ENCODE measurements around the gene FES.
A peak's percentile ranks its signal among the peaks of the same experiment; 100 is the strongest.
"Not testable (repeated sequence)": the region's sequence is repeated elsewhere in the genome, so short reads cannot be mapped to it uniquely, and the experiment has no call there.

Gene FES

DNA sequence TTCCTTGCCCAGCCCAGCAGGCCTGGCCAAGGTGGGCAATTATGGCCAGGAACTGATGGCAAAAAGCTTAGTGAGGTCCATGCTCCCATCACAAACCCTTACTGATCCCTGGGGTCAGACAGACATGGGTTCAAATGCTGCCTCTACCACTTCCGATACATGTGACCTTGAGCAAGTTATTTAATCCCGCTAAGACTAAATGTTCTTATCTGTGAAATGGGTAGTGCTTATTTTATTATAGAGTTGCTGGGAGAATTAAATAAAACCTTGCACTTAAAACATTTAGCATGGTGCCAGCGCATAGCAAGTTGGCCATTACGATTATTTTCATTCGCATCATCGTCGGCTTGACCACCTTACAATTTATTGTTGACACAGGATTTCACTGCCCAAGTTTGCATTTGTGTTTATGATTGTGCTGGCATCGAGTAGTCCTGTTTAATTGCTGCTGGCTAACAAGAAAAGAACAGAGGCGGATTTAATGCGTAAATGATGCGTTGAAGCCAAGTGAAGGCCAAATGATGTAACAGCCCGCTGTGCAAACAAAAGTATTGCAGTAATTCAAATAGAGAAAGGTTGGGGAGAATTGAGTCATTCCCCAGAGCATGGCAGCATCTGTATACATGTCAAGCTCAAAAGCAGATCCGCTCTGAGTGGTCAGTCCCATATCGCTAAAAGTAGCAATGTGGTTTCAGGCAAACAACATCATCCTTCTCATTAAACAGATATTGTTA lies 23.2 kb upstream of the FES start:
- DNase-seq (ENCODE audit: low spot score): no peak

DNA sequence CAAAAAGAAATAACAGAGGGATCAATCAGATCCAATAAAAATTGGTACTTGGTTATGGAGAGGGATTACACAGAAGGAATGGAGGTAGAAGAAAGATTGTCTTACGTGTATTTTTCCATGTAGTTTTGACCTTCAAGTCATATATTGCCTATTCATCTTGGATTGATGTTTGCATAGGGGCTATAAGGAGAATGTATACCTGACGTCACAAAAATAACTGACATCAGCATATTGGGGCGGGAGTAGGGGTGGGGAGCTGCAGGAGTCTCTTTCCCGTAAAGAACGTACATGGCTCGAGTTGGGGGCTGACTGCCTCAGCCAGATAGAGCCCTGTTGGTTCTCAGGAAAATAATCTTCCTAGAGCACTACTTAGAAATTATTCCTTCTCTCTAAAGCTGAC lies 21.8 kb upstream of the FES start:
- no peak for DNase-seq (ENCODE audit: low spot score)

DNA sequence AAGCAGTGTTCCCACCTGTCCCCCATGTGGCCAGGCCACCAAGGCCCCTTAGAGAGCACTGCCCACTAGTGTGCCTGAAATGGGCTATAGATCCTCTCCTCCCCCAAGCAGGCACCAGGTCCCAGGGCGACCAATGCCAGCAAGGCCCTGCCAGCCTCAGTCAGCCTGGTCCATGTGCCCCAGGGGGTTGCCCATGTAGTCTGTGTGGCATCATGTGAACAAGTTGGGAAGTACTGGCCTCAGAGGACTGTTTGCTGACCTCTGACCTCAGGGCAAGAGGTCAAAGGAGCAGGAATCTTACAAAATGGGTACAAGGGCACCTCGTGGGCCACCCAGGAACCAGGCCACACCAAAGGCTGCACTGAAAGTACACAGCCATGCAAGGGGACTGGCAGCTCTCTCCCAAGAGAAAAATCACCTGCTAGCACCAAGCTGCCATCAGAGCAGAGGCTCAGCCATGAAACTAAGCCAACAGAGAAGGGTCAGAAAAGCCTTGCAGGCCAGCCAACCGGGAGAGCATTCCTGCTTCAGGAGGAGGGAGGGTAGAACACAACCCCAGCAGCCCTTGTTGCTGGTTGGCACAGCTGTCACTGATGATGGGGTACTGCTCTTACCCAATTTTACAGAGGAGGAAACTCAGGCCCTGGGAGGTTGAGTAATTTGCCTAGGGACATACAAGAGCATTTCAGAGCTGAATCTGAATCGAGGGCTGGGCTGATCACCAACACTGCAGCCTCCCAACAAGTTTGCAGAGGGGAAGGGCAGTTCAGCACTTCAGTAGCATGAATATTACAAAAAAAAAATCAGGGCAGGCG lies 21.1 kb upstream of the FES start:
- DNase-seq (ENCODE audit: low spot score): no peak

DNA sequence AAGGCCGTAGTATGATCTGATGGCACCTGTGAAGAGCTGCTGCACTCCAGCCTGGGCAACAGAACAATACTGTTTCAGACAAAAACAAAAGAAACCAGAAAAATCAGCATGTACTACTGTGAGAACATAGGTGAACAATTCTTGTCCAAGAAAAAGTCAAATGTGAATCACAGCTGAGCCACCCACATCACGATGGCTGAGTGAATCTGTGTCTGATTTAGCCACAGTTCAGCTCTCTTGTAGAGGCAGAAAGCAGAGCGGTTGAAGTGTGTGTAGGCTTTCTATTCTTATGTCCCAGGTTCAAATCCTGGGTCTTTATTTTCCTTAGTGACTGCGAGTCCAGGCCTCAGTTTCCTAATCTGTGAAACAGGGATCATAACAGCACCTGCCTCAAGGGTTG lies 20.3 kb upstream of the FES start:
- no peak for DNase-seq (ENCODE audit: low spot score)

DNA sequence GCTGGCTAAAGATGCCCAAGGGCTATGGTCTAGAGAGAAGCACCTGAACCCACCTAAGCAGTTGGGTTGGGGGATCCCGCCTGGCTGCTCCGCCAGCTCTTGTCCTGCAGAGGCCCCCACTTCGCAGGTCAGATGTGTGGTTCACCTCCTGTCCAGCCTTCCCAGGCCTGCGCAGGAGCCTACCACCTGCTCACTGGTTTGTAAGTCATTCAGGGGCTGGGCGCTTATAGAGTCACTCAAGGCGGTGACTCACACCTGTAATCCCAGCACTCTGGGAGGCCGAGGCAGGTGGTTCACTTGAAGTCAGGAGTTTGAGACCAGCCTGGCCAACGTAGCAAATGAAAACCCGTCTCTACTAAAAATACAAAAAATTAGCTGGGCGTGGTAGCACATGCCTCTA lies 19.8 kb upstream of the FES start:
- no peak for DNase-seq (ENCODE audit: low spot score)

DNA sequence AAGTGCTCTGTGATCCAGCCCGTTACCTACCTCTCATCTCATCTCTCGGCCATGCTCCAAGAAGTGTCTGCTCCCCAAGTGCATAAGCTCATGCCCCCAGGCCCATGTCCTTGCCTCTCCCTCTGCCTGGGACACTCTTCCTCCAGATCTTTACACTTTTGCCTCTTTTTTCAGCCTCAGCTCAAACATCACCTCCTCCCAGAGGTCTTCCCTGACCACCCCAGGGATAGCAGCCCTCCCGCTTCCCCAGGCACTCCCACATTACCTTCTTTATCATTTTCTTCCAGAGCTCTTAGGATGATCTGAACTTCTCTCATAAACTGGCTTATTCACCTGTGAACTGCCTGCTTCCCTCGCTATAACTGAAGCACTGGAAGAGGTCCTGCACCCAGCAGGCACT lies 18.6 kb upstream of the FES start:
- DNase-seq (ENCODE audit: low spot score): no peak

DNA sequence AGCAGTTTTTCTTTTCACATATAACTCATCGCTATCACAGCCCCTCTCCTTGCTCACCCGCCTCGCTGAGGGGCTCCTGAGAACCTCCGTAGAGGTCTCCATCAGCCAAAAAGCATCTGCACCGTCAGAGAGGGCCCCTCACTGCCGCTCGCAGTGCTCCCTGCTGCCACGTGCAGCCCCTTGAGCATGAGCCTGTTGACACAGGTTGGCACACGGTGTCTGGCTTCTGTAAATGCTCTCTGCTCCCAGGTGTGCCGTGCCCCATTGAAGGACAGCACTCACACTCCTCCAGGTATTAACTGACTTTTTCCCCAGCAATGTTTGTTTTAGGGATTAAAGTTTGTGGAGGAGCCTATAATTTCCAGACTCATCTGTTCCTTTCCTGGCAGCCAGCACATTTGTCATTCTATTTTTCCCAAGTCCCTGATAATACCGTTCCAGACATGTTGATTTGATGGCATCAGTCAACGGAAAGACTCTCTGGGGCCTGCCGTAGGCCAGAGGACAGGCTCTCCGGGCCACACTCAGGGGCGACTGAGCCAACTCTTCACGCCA lies 18.1 kb upstream of the FES start:
- DNase-seq (ENCODE audit: low spot score): no peak

DNA sequence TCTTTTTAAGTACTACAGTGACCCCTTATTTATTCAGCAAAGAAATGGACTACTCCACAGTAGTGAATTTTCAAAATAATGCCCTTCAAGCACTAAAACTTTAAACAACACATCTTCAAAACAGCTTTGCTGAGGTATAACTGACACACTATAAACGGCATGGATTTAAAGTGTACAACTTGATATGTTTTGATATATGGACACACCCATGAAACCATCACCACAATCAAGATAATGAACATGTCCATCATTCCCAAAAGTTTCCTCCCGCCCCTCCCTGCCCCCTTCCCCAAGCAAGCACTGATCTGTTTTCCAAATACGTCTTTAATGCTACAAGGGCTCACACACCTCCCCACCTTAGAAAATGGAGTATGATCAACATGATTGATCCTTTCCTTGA lies 17.5 kb upstream of the FES start:
- DNase-seq (ENCODE audit: low spot score): no peak

DNA sequence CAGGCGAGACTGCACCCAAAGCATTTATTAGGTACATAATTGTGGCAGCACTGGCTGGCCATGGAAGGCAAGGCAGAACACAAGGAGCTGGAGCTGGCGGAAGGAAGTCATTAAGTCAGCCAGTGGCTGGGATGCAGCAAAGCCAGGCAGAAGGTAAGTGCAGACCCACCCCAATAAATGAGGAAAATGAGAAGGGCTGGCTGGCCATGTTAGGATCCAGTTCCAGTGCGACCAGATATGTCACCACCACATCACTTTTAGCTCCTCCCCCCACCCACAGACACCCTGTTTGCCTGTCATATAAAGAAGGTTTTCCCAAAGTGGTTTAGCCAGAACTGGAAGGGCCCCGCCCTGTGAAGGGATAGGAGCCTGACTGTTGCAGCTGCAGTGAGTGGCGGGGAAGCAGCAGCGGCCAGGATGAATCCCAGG lies 16.0 kb upstream of the FES start, which contains the start of gene FURIN:
TSS of gene FURIN (plus strand) at position 328 of the 429 bp plus-strand sequence. CDS start 7,153 bp downstream, outside the sequence.
- no peak for DNase-seq (ENCODE audit: low spot score)

DNA sequence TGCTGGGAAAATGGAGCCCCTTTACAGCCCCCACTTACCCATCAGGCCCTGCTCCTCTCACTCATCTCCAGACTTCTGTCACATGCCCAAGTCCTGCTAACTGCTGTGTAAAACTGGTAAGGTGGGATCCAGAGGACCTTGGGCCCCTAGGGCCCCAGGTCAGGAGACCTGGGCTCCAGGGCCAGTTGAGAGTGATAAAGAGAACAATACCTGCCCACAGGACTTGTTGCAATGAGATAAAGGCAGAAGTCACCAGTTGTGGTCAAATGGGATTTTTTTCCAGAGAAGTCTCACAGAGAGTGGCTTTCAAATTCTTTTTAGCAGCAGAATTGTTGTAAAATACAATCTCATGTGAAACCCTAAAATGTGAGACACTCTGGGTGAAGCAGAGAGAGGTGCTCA lies 15.2 kb upstream of the FES start:
- no peak for DNase-seq (ENCODE audit: low spot score)

DNA sequence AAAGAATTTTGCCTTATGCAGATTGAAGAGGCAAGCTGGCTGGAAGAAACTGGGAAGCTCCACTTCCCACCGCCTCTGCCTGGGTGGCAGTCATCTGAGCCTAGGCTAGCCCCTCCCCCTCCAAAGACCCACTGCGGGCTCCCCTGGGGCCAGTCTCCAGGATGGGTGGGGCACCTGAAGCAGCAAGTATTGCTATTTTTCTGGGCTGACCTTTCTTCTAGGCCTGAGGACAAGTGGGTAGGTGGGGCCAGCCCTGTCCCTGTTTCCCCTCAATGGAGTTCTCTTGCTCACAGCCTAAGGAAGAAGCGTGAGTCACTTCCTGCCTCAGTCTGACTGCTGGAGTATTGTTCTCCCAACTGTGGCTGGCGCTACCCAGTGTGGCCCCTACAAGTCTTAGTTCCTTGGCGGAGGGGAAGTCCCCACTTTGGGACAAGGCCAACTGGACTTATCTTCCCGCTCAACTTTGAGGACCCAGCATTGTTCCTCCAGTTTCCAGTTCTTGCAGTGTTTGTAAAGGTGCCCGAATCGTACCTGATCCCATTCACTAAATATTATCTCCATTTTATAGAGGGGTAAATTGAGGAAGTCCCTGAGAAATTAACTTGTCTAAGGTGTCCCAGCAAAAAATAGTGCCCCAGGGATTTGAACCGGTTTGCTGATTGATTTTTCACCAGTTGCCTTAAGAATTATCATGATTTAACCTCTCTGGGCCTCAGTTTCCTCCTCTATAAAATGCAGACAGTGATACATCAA lies 14.5 kb upstream of the FES start:
- peak; percentile 94 for DNase-seq (ENCODE audit: low spot score)

DNA sequence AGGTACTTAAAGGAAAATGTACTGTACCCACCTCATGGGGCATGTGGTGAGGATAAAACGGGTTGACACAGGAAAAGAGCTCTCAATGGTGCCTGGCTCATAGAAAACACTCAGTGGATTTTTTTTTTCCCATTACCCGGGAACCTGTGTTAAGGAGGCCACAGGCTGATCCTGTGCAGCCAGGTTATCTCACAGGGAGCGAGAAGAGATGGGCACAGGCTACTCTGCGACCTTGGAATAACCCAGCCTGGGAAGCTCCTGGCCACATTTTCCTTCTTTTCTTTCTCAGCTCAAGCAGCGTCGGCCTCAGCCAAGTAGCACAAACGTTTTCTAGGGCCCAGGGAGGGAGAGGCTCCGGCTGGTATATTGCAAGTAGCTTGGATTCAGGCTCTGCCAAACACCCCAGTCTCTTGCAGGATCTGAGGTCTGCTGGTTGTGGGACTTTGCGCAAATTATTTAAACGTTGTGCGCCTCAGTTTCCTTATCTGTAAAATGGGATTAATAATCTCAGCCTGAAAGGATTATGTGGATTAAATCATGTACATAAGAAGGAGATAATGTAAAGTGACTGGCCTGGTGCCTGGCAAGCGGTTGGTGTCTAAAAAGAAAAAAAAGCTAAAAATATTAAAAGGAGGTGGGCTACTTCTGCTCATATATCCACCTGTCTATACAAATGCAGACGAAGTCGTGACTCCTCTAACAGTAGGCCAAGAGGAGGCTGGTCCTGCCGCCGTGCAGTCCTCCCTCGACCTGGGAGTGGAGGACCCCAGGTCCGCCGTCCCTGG lies 13.8 kb upstream of the FES start:
- DNase-seq (ENCODE audit: low spot score): no peak

DNA sequence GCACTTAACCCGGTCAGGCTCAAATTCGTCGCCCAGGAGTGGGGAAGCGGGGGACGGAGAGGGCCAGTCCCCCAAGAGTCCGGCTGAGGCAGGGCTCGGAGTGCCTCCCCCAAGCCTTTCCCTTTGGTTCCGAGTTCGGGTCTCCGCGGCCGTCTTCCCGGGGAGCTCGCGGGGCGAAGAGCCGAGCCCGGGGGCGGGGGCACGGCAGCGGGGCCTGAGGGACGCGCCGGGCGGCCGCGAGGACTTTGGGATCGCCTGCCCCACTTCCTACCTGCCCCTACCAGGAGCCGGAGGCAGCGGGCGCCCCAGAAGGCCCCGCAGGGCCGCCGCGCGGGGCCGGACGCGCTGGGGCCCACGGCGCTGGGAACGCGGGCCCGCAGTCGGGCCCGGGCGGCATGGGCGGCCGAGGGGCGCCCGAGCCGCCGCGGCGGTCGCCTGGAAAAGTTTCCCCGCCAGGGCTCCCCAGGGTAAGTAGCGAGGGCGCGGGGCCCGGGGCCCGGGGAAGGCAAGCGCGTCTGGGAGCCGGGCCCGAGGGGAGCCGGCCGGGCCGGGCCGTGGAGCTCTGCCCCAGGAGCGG lies 13.1 kb upstream of the FES start:
- DNase-seq (ENCODE audit: low spot score): no peak

DNA sequence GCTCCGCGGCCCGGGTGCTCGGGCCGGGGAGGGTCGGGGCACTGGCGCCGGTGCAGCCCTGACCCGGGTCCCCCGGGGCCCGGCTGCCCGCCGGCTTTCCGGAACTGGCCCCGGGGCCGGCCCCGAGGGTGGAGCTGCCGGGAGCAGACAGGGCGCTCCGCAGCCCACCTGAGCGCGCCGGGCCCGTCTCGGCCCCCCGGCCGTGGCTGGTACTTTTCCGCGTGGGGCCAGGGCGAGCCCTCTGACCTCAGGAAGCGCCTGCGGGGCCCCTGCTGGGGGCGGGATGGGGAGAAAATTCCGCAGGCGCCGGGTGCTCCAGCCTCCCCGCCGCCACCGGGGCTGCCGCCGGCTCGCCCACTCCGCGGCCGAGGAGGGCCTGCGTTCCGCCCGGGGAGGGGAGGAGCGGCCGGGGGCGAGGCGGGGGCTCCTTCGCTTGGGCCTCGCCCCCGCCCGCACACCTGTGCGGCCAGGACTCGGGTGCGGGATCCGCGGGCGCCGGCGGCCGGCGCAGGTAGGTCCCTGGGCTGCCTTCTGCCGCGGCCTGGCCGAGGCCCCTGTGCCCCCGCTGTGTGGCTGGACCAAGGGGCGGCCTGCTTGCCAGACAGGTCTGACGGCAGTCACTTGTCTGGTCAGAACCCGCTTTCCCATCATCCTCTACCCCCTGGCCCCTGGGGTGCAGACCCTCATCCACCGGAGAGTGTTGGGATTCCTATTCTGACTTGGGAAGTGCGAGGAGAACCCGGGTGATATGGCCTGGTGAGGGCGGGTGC lies 12.4 kb upstream of the FES start:
- no peak for DNase-seq (ENCODE audit: low spot score)

DNA sequence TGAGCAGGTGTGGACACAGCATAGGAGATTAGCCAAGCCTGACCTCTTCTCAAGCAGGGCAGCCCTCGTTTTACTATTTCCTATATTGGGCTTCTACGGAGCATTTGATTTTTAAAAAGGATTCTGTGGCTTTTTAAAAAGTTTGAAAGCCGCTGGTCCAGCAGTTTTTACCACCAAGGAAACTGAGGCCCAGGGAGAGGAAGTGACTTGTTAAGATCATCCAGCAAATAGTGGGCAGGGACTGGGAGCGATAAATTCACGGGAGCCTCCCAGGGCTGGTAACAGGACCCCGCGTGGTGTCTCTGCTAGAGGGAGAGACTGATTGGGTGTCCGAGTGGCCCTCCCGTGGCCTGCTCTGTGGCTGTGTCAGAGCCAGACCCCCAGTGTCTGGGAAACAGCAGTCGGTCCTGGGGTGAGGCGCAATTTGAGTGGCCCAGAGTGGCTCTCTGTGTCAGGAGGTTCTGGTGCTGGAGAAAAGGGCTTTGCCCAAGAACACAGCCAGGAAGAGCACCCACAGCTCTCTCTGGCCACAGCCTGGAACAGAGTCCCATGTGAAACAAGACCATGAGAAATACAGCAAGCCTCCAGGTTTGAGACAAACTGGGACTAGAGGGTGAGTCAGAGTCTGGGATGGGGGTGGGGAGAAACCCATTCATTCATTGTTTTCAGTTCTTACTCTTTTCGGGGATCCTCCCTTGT lies 11.7 kb upstream of the FES start:
- peak; percentile 70 for DNase-seq (ENCODE audit: low spot score)

DNA sequence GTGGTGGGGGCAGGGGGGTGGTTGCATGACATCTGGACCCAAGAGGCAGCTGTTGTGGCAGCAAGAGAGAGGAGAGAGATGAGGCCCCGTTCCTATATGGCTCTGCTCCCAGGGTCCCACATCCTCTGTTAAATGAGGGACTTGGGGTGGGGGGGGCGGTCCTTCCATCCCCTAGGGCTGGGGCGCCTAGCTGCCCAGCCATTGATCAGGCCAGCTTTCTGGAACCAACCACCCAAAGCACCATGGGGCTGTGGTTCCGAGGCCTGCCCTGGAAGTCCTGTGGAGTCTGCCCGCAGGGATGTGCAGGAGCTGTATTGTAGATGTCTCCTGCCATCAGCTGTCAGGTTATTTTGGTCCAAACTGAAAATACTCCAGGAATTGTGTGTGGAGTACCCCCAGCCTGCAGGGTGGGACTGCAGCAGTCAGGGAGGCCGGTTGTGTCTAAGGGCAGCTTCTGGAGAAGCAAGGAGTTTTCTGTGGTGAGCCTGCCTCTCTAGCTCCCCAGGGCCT lies 10.8 kb upstream of the FES start:
- no peak for DNase-seq (ENCODE audit: low spot score)

DNA sequence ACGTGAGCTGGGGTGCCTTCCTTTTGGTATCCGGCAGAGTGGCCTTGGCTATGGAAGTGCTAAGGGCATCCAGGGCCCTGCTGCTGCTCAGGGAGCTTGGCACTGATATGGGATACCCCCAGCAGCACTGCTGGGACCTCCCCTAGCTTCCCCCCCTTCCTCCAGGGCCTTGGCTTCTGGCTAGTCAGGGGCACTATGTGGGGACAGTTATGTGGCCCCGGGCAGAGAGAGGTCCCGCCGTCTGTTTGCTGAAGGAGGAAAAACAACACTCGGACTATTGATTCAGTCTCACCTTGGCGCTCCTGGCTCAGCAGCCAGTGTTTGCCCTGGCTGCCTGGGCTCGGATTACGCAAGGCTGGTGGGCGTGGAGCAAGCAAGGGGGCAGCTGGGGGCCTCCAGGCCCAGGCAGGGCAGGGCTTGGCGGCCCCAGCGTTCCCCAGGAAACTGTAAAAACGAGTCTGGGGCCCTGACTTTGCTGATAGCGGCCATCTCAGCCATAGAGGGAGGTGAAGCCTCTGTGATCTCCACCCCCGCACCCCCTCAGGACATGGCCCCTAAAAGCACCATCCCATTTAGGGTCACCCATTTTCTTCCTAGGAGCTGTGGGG lies 10.2 kb upstream of the FES start:
- DNase-seq (ENCODE audit: low spot score): no peak

DNA sequence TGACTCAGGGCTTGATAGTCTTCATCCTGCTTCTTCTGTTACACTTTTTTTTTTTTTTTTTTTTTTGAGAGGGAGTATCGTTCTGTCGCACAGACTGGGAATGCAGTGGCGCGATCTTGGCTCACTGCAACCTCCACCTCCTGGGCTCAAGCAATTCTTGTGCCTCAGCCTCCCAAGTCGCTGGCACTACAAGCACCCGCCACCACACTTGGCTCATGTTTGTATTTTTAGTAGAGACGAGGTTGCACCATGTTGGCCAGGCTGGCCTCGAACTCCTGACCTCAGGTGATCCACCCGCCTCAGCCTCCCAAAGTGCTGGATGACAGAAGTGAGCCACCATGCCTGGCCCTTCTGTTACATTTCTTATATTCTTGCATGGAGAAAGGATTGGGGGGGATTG lies 9.3 kb upstream of the FES start:
- not testable (repeated sequence) for DNase-seq (ENCODE audit: low spot score)

DNA sequence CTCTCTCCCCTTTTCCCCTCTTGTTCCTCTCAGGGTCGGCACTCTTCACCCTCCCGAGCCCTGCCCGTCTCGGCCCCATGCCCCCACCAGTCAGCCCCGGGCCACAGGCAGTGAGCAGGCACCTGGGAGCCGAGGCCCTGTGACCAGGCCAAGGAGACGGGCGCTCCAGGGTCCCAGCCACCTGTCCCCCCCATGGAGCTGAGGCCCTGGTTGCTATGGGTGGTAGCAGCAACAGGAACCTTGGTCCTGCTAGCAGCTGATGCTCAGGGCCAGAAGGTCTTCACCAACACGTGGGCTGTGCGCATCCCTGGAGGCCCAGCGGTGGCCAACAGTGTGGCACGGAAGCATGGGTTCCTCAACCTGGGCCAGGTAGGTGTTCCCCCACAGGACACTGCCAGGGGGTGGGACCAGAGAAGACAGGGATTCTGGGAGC lies 8.7 kb upstream of the FES start:
- DNase-seq (ENCODE audit: low spot score): no peak
